HL-60 (cell line): ENCODE measurements around the gene RAD23A.
"Not testable (repeated sequence)": the region's sequence is repeated elsewhere in the genome, so short reads cannot be mapped to it uniquely, and the experiment has no call there.

Experiments used
- DNase-seq, 2 experiments: peaks; one replicate each; pipeline ENCODE4 v3.0.0-alpha.2; 2010 to 2020; ENCODE audit warnings: low read depth in 1 of 2, low spot score in 1 of 2
- H3K27ac ChIP-seq: fragments of 250-450 bp; sonication (Bioruptor Pico); replicated peaks from 2 replicates; pipeline ENCODE4 v1.5.1; 2020; ENCODE audit warnings: mild to moderate bottlenecking, moderate library complexity
- H3K27me3 ChIP-seq: fragments of 250-450 bp; sonication (Bioruptor Pico); 2 replicates; pipeline ENCODE4 v1.5.1; 2021; ENCODE audit warnings: mild to moderate bottlenecking, moderate library complexity; ENCODE audit not compliant: insufficient read depth, poor library complexity, severe bottlenecking
- H3K4me3 ChIP-seq: replicated peaks from 2 replicates; pipeline ENCODE4 v1.5.1; 2011; ENCODE audit warnings: mild to moderate bottlenecking, control low read depth, low read length; ENCODE audit not compliant: insufficient read depth
- GABPA ChIP-seq: IDR thresholded peaks from 2 replicates; pipeline ENCODE4 v1.6.1; 2012; ENCODE audit warnings: low read depth
- POLR2AphosphoS5 ChIP-seq: IDR thresholded peaks from 2 replicates; pipeline ENCODE4 v1.6.1; 2012; ENCODE audit warnings: low read depth
- SPI1 ChIP-seq: IDR thresholded peaks from 2 replicates; pipeline ENCODE4 v1.6.1; 2012; ENCODE audit warnings: low read depth, mild to moderate bottlenecking, borderline replicate concordance
- TF ChIP-seq, protein P1 (sequence below): IDR thresholded peaks from 2 replicates; pipeline ENCODE4 v1.6.1; 2012; ENCODE audit warnings: low read depth; ENCODE audit not compliant: insufficient replicate concordance
- TF ChIP-seq, protein P2 (sequence below): IDR thresholded peaks from one replicate; pipeline ENCODE4 v1.5.1; 2011; ENCODE audit warnings: low read length, control low read depth, inconsistent platforms; ENCODE audit not compliant: insufficient read depth

Gene RAD23A

DNA sequence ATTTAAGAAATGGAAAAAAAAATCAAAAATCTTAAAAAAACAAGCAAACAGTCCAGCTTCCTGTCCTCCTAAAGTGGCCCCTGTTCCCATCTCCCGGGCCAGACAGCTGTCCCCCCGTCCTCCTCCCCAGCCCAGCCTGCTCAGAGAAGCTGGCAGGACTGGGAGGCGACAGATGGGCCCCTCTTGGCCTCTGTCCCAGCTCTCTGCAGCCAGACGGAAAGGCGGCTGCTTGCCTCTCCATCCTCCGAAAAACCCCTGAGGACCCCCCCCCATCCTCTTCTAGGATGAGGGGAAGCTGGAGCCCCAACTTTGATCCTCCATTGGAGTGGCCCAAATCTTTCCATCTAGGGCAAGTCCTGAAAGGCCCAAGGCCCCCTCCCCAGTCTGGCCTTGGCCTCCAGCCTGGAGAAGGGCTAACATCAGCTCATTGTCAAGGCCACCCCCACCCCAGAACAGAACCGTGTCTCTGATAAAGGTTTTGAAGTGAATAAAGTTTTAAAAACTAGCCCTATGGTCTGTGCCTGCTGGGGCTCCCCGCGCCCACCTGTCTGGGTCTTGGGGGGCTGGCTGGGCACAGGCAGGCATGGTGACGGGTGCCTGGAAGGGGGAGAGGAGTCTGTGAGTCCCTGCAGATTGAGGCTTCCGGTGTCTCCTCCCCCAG is 7.6 kb downstream of the RAD23A start:
- TF ChIP-seq, protein P1, sequence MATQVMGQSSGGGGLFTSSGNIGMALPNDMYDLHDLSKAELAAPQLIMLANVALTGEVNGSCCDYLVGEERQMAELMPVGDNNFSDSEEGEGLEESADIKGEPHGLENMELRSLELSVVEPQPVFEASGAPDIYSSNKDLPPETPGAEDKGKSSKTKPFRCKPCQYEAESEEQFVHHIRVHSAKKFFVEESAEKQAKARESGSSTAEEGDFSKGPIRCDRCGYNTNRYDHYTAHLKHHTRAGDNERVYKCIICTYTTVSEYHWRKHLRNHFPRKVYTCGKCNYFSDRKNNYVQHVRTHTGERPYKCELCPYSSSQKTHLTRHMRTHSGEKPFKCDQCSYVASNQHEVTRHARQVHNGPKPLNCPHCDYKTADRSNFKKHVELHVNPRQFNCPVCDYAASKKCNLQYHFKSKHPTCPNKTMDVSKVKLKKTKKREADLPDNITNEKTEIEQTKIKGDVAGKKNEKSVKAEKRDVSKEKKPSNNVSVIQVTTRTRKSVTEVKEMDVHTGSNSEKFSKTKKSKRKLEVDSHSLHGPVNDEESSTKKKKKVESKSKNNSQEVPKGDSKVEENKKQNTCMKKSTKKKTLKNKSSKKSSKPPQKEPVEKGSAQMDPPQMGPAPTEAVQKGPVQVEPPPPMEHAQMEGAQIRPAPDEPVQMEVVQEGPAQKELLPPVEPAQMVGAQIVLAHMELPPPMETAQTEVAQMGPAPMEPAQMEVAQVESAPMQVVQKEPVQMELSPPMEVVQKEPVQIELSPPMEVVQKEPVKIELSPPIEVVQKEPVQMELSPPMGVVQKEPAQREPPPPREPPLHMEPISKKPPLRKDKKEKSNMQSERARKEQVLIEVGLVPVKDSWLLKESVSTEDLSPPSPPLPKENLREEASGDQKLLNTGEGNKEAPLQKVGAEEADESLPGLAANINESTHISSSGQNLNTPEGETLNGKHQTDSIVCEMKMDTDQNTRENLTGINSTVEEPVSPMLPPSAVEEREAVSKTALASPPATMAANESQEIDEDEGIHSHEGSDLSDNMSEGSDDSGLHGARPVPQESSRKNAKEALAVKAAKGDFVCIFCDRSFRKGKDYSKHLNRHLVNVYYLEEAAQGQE = no peak
- no peak for TF ChIP-seq GABPA
- TF ChIP-seq SPI1 = no peak
- TF ChIP-seq, protein P2, sequence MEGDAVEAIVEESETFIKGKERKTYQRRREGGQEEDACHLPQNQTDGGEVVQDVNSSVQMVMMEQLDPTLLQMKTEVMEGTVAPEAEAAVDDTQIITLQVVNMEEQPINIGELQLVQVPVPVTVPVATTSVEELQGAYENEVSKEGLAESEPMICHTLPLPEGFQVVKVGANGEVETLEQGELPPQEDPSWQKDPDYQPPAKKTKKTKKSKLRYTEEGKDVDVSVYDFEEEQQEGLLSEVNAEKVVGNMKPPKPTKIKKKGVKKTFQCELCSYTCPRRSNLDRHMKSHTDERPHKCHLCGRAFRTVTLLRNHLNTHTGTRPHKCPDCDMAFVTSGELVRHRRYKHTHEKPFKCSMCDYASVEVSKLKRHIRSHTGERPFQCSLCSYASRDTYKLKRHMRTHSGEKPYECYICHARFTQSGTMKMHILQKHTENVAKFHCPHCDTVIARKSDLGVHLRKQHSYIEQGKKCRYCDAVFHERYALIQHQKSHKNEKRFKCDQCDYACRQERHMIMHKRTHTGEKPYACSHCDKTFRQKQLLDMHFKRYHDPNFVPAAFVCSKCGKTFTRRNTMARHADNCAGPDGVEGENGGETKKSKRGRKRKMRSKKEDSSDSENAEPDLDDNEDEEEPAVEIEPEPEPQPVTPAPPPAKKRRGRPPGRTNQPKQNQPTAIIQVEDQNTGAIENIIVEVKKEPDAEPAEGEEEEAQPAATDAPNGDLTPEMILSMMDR = no peak
- TF ChIP-seq POLR2AphosphoS5 = no peak
- Histone ChIP-seq H3K4me3 (no peak overlapping the region), H3K27me3 (no peaks in the 10 kb centered on the region), H3K27ac (peak overlapping the region; percentile 53)
- no peak for DNase-seq

DNA sequence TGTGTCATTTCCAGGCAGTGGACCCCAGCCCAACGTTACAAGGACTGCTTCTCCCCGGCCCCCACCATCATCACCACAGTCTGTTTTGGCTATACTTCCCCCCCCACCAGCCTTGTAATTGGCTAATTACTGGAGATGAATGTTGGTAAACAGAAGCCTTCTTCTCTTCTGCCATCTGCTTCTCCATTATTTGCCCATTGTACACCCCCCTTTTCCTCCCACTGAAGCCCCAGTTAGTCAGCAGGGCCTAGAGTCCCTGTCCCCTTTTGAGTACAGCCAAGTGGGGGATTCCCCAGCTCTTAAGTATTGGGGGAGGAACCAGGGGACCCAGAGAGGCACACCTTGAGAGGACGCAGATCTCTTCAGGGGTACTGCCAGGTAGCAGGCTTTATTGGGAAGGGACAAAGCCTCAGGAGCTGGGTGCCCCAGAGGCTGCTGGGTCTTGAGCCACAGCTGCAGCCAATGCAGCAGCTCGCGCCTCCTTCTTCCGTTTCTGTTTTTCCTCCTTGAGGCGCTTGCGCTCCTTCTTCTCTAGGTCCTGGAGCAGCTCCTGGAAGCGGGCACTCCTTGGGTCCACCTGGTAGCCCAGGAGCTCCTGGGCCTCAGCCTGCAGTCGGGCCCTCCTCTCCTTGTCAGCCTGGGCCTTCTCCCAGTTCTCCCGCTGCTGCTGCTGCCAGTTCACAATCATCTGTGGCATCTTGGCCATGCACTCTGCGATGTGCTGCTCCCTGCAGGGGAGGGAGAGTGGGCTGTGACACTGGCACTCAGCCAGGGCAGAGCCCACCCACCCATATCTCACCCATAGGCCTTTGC is 8.3 kb downstream of the RAD23A start:
- no peak; the same call in 1 of the 2 replicates for TF ChIP-seq POLR2AphosphoS5
- TF ChIP-seq, protein P2 = no peak
- TF ChIP-seq SPI1 = no peak
- no peak for TF ChIP-seq GABPA
- TF ChIP-seq, protein P1 = no peak
- Histone ChIP-seq H3K27me3 (no peaks in the 10 kb centered on the region), H3K4me3 (no peak overlapping the region), H3K27ac (peak overlapping the region; percentile 53)
- DNase-seq = peak in 1 of 2 experiments; percentile 58

DNA sequence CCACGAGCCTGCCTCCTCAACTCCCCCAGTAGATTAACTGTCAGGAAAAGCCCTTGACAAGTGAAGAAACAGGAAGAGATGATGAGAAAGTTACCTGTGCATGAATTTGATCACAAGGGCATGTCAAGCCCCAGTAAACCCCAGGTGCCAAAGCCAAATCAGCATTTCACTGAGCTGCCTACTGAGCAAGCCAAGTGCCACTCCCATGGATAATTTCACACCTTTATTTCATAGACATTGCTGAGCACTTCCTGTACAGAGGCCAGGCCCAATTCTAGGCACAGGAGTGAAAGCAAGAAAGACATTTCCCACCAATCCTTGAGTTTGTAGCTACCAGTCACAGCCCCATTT is 8.9 kb downstream of the RAD23A start:
- H3K27me3 ChIP-seq = no peaks in the 10 kb centered on the region
- H3K4me3 ChIP-seq = no peak overlapping the region
- DNase-seq = no peak
- H3K27ac ChIP-seq = peak overlapping the region; percentile 53
- TF ChIP-seq POLR2AphosphoS5 = no peak
- TF ChIP-seq SPI1 = peak; percentile 25; the same call in 1 of the 2 replicates

DNA sequence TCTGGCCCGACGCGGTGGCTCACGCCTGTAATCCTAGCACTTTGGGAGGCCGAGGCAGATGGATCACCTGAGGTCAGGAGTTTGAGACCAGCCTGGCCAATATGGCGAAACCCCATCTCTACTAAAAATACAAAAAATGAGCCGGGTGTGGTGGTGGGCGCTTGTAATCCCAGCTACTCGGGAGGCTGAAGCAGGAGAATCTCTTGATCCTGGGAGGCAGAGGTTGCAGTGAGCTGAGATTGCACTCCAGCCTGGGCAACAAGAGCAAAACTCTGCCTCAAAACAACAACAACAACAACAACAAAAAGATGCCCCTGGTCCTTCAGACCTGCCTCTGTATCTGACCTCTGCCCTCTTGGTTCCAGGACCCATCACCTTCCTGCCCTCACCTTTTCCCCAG is 9.9 kb downstream of the RAD23A start:
- not testable (repeated sequence) for DNase-seq, H3K27me3 ChIP-seq
- H3K27ac ChIP-seq = peak overlapping the region; percentile 86
- peak overlapping the region; percentile 89 for H3K4me3 ChIP-seq

DNA sequence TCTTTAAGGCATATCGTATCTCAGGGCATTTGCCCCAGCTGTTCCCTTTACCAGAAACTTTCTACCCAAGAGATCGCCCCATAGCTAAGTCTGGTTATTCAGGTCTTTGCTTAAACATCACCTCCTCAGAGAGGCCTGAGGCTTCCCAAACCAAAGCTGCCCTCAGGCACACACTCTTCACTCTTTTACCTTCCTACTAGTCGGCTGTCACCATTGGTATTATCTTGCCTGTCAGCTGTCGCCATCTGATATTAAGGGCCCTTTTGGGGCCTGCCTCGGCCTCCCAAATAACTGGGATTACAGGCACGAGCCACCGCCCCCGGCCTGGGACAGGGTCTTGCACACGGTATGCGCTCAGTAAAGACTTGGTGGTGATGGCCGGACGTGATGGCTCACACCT is 10.3 kb downstream of the RAD23A start:
- H3K27me3 ChIP-seq = no peaks in the 10 kb centered on the region
- DNase-seq = no peak
- TF ChIP-seq, protein P1 = no peak
- TF ChIP-seq, protein P2 = no peak
- TF ChIP-seq POLR2AphosphoS5 = no peak
- TF ChIP-seq SPI1 = no peak
- TF ChIP-seq GABPA = no peak
- H3K27ac ChIP-seq = peak overlapping the region; percentile 86
- peak overlapping the region; percentile 89 for H3K4me3 ChIP-seq
